Measurements from ENCODE around the gene PRDX1.

PRDX1 gene

GRCh38 chr1:45521413-45522323, at the start of gene PRDX1:
TSS of gene PRDX1 (minus strand) at chr1:45521884. CDS start at chr1:45519043, 2,841 bp downstream.
- peak; percentile 93 for DNase-seq (ENCODE audit: low spot score)
- no peak for TF ChIP-seq CTCF (IDR thresholded peaks at IDR 0.05; ENCODE audit: extremely low read depth, missing control alignments)

- no peak for TF ChIP-seq CTCF (IDR thresholded peaks at IDR 0.05; ENCODE audit: extremely low read depth, missing control alignments)
- DNase-seq (ENCODE audit: low spot score): no peak
These were observed 48.9 kb upstream of the PRDX1 start for GRCh38 chr1:45570631-45571030.

GRCh38 chr1:45569962-45570581, 48.4 kb upstream of the PRDX1 start:
- peak; percentile 63 for DNase-seq (ENCODE audit: low spot score)
- peak; percentile 98 for TF ChIP-seq CTCF (IDR thresholded peaks at IDR 0.05; ENCODE audit: extremely low read depth, missing control alignments)

- no peak for TF ChIP-seq CTCF (IDR thresholded peaks at IDR 0.05; ENCODE audit: extremely low read depth, missing control alignments)
- no peak for DNase-seq (ENCODE audit: low spot score)
These were observed 47.9 kb upstream of the PRDX1 start for GRCh38 chr1:45569571-45569961.

GRCh38 chr1:45568421-45568820, 46.7 kb upstream of the PRDX1 start:
- no peak for DNase-seq (ENCODE audit: low spot score)
- no peak for TF ChIP-seq CTCF (IDR thresholded peaks at IDR 0.05; ENCODE audit: extremely low read depth, missing control alignments)

GRCh38 chr1:45567911-45568310, 46.2 kb upstream of the PRDX1 start:
- no peak for TF ChIP-seq CTCF (IDR thresholded peaks at IDR 0.05; ENCODE audit: extremely low read depth, missing control alignments)
- no peak for DNase-seq (ENCODE audit: low spot score)

- no peak for DNase-seq (ENCODE audit: low spot score)
- TF ChIP-seq CTCF (IDR thresholded peaks at IDR 0.05; ENCODE audit: extremely low read depth, missing control alignments): no peak
These were observed 45.0 kb upstream of the PRDX1 start for GRCh38 chr1:45566722-45567121.
